ENCODE data around the gene KRTAP19-1. TPM values are rescaled to one million over a fixed set of nuclear protein-coding genes. Genes with fewer than 3 reads are reported as not detected.

KRTAP19-1 gene
- total and polyA plus RNA-seq, 10 donors, result not detected

DNA sequence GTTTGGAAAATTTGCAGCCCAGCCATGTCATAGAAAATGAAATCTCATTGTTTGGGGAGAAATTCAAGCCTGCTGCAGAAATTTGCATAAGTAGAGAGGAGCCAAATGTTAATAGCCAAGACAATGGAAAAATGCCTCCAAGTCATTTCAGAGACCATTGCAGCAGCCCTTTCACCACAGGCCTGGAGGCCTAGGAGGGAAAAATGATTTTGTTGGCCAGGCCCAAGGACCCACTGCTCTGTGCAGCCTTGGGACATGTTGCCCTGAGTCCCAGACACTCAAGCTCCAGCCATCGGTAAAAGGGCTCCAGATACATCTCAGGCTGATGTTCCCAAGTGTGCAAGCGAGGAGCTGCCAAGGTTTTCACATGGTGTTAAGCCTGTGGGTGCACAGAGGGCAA, 6.0 kb upstream of the KRTAP19-1 start:
- no peaks in the 10 kb centered on the region for H3K27me3 ChIP-seq (replicated peaks in 1 of 7)
- DNase-seq, result no peak
- H3K4me3 ChIP-seq, result no peak overlapping the region
- no peak for TF ChIP-seq POLR2AphosphoS5 (IDR thresholded peaks at IDR 0.05)
- no peak for TF ChIP-seq POLR2A (IDR thresholded peaks at IDR 0.05)
- TF ChIP-seq, protein P1, sequence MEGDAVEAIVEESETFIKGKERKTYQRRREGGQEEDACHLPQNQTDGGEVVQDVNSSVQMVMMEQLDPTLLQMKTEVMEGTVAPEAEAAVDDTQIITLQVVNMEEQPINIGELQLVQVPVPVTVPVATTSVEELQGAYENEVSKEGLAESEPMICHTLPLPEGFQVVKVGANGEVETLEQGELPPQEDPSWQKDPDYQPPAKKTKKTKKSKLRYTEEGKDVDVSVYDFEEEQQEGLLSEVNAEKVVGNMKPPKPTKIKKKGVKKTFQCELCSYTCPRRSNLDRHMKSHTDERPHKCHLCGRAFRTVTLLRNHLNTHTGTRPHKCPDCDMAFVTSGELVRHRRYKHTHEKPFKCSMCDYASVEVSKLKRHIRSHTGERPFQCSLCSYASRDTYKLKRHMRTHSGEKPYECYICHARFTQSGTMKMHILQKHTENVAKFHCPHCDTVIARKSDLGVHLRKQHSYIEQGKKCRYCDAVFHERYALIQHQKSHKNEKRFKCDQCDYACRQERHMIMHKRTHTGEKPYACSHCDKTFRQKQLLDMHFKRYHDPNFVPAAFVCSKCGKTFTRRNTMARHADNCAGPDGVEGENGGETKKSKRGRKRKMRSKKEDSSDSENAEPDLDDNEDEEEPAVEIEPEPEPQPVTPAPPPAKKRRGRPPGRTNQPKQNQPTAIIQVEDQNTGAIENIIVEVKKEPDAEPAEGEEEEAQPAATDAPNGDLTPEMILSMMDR (IDR thresholded peaks at IDR 0.05 in 8 of 11, conservative IDR thresholded peaks at IDR 0.05 in 3 of 11), result no peak
- peaks cover 0 to 32% (median 17%) of the 10 kb centered on the region in 8 donors for H3K9me3 ChIP-seq
- intact Hi-C loops (cut with DNase I; ENCODE audit: low total_unique reads), result no loop called here
- H3K36me3 ChIP-seq, result no peaks in the 10 kb centered on the region
- H3K27ac ChIP-seq, result no peak overlapping the region
- H3K4me1 ChIP-seq, result no peaks in the 10 kb centered on the region
- WGBS, 5 donors, result 56 to 68% (median 64%) methylated on average over 2 of the region's 2 CpGs

DNA sequence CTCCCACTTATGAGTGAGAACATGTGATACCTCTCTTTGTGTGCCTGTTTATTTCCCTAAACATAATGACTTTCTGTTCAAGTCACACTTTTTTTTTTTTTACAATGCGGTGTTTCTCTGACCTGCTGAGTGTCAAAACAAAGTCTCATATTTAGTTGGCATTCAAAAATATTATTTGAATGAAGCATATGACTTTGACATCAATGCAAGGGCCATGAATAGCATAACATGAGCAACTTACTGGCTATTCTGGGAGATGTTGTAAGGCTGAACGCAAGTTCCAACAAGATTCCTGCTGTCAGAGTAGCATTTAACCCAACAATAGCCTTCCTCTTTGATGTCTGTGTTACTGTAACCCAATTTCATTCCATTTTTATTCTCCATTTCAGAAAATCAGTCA, 2.0 kb upstream of the KRTAP19-1 start:
- H3K27me3 ChIP-seq (replicated peaks in 1 of 7), result no peaks in the 10 kb centered on the region
- 71 to 85% (median 76%) methylated on average over 2 of the region's 2 CpGs for WGBS, 5 donors
- peaks cover 0 to 24% (median 16%) of the 10 kb centered on the region in 8 donors for H3K9me3 ChIP-seq
- no peaks in the 10 kb centered on the region for H3K36me3 ChIP-seq
- no peak for DNase-seq
- H3K4me3 ChIP-seq, result no peak overlapping the region
- no peak overlapping the region for H3K27ac ChIP-seq
- intact Hi-C loops (cut with DNase I; ENCODE audit: low total_unique reads), result no loop called here
- H3K4me1 ChIP-seq, result no peaks in the 10 kb centered on the region
- TF ChIP-seq, protein P1 (IDR thresholded peaks at IDR 0.05 in 8 of 11, conservative IDR thresholded peaks at IDR 0.05 in 3 of 11), result no peak
- TF ChIP-seq POLR2A (IDR thresholded peaks at IDR 0.05) (no peak), POLR2AphosphoS5 (IDR thresholded peaks at IDR 0.05) (no peak)

DNA sequence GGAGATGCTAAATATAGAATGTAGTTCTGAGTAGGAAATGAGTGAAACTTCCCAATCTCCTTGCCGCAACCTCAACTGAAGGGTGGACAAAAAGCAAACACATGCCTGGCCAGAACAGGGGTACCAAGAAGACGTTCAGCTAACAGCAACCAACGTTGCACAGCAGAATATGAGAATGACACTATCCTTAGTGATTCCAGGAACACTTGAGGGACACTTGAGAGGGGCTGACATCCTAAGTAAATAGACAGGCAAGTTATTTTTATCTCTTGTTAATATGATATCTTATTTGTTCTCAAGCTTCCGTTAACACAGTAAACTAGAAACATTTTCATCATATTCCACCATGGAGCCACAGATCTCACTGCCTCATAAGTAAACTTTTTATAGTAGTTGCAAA, 908 bp downstream of the KRTAP19-1 start:
- DNase-seq, result no peak
- no peak overlapping the region for H3K27ac ChIP-seq
- H3K36me3 ChIP-seq, result no peaks in the 10 kb centered on the region
- TF ChIP-seq POLR2AphosphoS5 (IDR thresholded peaks at IDR 0.05), result no peak
- no peak for TF ChIP-seq POLR2A (IDR thresholded peaks at IDR 0.05)
- TF ChIP-seq, protein P1 (IDR thresholded peaks at IDR 0.05 in 8 of 11, conservative IDR thresholded peaks at IDR 0.05 in 3 of 11), result no peak
- 35 to 51% (median 44%) methylated on average over 4 of the region's 4 CpGs for WGBS, 5 donors
- H3K27me3 ChIP-seq (replicated peaks in 1 of 7), result no peaks in the 10 kb centered on the region
- H3K9me3 ChIP-seq, result no peaks in the 10 kb centered on the region
- no peaks in the 10 kb centered on the region for H3K4me1 ChIP-seq
- no peak overlapping the region for H3K4me3 ChIP-seq
- intact Hi-C loops (cut with DNase I; ENCODE audit: low total_unique reads), result no loop called here

DNA sequence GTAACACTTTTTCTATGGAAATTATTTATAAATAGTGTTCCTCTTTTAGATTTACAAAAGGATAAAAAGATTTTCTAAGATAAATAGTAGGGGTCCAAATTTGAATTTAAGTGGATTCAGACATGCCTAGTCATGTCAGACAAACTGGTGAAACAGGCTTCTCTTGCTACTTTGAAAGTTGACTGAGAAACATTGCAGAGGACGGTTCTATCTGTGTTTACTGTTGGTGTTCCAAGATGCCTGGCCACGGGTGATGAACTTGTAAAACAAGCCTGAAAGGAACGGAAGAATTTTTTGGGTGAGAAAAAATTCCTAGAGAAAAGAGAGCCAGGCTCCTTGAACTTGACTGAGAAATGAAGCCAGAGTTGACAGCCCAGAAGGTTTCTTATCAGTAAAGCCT, 2.2 kb downstream of the KRTAP19-1 start:
- no peak overlapping the region for H3K4me3 ChIP-seq
- no peaks in the 10 kb centered on the region for H3K27me3 ChIP-seq (replicated peaks in 1 of 7)
- H3K36me3 ChIP-seq, result no peaks in the 10 kb centered on the region
- no peaks in the 10 kb centered on the region for H3K4me1 ChIP-seq
- no peak for DNase-seq
- H3K27ac ChIP-seq, result no peak overlapping the region
- WGBS, 5 donors, result 45 to 73% (median 57%) methylated on average over 3 of the region's 3 CpGs
- intact Hi-C loops (cut with DNase I; ENCODE audit: low total_unique reads), result no loop called here
- H3K9me3 ChIP-seq, result no peaks in the 10 kb centered on the region
- no peak for TF ChIP-seq POLR2A (IDR thresholded peaks at IDR 0.05)
- TF ChIP-seq POLR2AphosphoS5 (IDR thresholded peaks at IDR 0.05), result no peak
- TF ChIP-seq, protein P1 (IDR thresholded peaks at IDR 0.05 in 8 of 11, conservative IDR thresholded peaks at IDR 0.05 in 3 of 11), result no peak
